Peyer's patch (tissue), 4 donors: Measurements from ENCODE around the gene PRDX2. TPM values are rescaled to one million over a fixed set of nuclear protein-coding genes. Genes with fewer than 3 reads are reported as not detected.

Experiments
- DNase-seq, 3 donors: peaks; one replicate each; pipeline ENCODE4 v3.0.0-alpha.2; 2017 to 2019
- H3K27ac ChIP-seq, 4 donors: fragments of 200-600 bp; sonication (generic); one replicate each; pipeline ENCODE4 v1.5.1; 2016 to 2019
- H3K27me3 ChIP-seq, 2 donors: fragments of 200-600 bp; sonication (generic); one replicate each; pipeline ENCODE4 v1.5.1; 2019
- H3K36me3 ChIP-seq, 3 donors: fragments of 200-600 bp; sonication (generic); one replicate each; pipeline ENCODE4 v1.5.1; 2016 to 2019
- H3K4me1 ChIP-seq, 4 donors: fragments of 200-600 bp; sonication (generic); one replicate each; pipeline ENCODE4 v1.5.1; 2016 to 2019
- H3K4me3 ChIP-seq, 4 donors: fragments of 200-600 bp; sonication (generic); 1 replicate in 3 of 4; 2 replicates in 1 of 4; pipeline ENCODE4 v1.5.1; 2016 to 2019; ENCODE audit warnings: mild to moderate bottlenecking in 1 of 4
- H3K9me3 ChIP-seq, 4 donors: fragments of 200-600 bp; sonication (generic); one replicate each; pipeline ENCODE4 v1.5.1; 2016 to 2019; ENCODE audit warnings: mild to moderate bottlenecking in 1 of 4
- CTCF ChIP-seq, 6 experiments: fragments of 450-650 bp in 4 of 6; fragments of 200-600 bp in 2 of 6; sonication (generic) in 1 of 6; IDR thresholded peaks; one replicate each; pipeline ENCODE4 v1.5.1; 2017 to 2019; ENCODE audit warnings: antibody characterized with exemption in 6 of 6, mild to moderate bottlenecking in 3 of 6, moderate library complexity in 1 of 6
- POLR2A ChIP-seq, 2 donors: fragments of 450-650 bp; IDR thresholded peaks; one replicate each; pipeline ENCODE4 v1.5.1; 2017; ENCODE audit warnings: antibody characterized with exemption in 2 of 2, mild to moderate bottlenecking in 2 of 2, moderate library complexity in 2 of 2
- total RNA-seq, 4 donors: library from RNA; depleted of rRNA; stranded (reverse); fragments of >200 nt; gene quantifications; one replicate each; pipeline ENCODE4 v1.1.0, GENCODE V29; 2016

Gene PRDX2
- total RNA-seq, 4 donors from 2014 or later = 150 to 461 (median 375) TPM

- Histone ChIP-seq H3K36me3 (no peaks in the 10 kb centered on the region), H3K4me3 (no peak overlapping the region), H3K9me3 (peaks cover 0 to 3% (median 0%) of the 10 kb centered on the region in 4 donors), H3K27me3 (peaks cover 0 to 73% of the 10 kb centered on the region in 2 donors), H3K4me1 (peaks cover 0 to 40% (median 17%) of the 10 kb centered on the region in 4 donors), H3K27ac (no peak overlapping the region)
- no peak for DNase-seq
- TF ChIP-seq CTCF (IDR thresholded peaks at IDR 0.05) (no peak), POLR2A (IDR thresholded peaks at IDR 0.05) (no peak)
Observed at GRCh38 chr19:12837225-12837624, 35.6 kb upstream of the PRDX2 start.

GRCh38 chr19:12836529-12836863, 34.9 kb upstream of the PRDX2 start:
- no peak for TF ChIP-seq CTCF (IDR thresholded peaks at IDR 0.05)
- TF ChIP-seq POLR2A (IDR thresholded peaks at IDR 0.05) = no peak
- H3K9me3 ChIP-seq = peaks cover 0 to 3% (median 0%) of the 10 kb centered on the region in 4 donors
- peaks cover 0 to 71% of the 10 kb centered on the region in 2 donors for H3K27me3 ChIP-seq

GRCh38 chr19:12834976-12835757, 33.6 kb upstream of the PRDX2 start:
- Histone ChIP-seq H3K36me3 (no peaks in the 10 kb centered on the region), H3K27me3 (peaks cover 0 to 59% of the 10 kb centered on the region in 2 donors), H3K4me1 (peaks cover 0 to 32% (median 14%) of the 10 kb centered on the region in 4 donors), H3K27ac (no peak overlapping the region), H3K9me3 (peaks cover 0 to 3% (median 0%) of the 10 kb centered on the region in 4 donors), H3K4me3 (no peak overlapping the region)
- TF ChIP-seq POLR2A (IDR thresholded peaks at IDR 0.05) (no peak), CTCF (IDR thresholded peaks at IDR 0.05) (no peak)
- no peak for DNase-seq

More at GRCh38 chr19:12836529-12836863, 34.9 kb upstream of the PRDX2 start:
- DNase-seq = no peak
- Histone ChIP-seq H3K36me3 (no peaks in the 10 kb centered on the region), H3K27ac (no peak overlapping the region), H3K4me1 (peaks cover 0 to 40% (median 17%) of the 10 kb centered on the region in 4 donors), H3K4me3 (no peak overlapping the region)

GRCh38 chr19:12834566-12834943, 33.0 kb upstream of the PRDX2 start, which contains the start of gene RTBDN:
RTBDN (minus strand) TSS chr19:12834579; CDS start chr19:12829979, 4,600 bp downstream.
- no peaks in the 10 kb centered on the region for H3K36me3 ChIP-seq
- H3K9me3 ChIP-seq = peaks cover 0 to 3% (median 0%) of the 10 kb centered on the region in 4 donors
- TF ChIP-seq CTCF (IDR thresholded peaks at IDR 0.05) (no peak), POLR2A (IDR thresholded peaks at IDR 0.05) (no peak)
- H3K27ac ChIP-seq = no peak within 1 kb of the TSS
- peaks cover 0 to 32% (median 14%) of the 10 kb centered on the region in 4 donors for H3K4me1 ChIP-seq
- peaks cover 0 to 57% of the 10 kb centered on the region in 2 donors for H3K27me3 ChIP-seq
- no peak for DNase-seq
- peak within 1 kb of the TSS; percentile 18 to 52 (median 47) for H3K4me3 ChIP-seq

GRCh38 chr19:12833738-12834565, 32.4 kb upstream of the PRDX2 start:
- Histone ChIP-seq H3K27me3 (peaks cover 0 to 54% of the 10 kb centered on the region in 2 donors), H3K36me3 (no peaks in the 10 kb centered on the region), H3K4me1 (peaks cover 0 to 31% (median 13%) of the 10 kb centered on the region in 4 donors), H3K27ac (no peak overlapping the region), H3K4me3 (peak overlapping the region; percentile 18 to 52 (median 47)), H3K9me3 (peaks cover 0 to 3% (median 0%) of the 10 kb centered on the region in 4 donors)
- no peak for TF ChIP-seq POLR2A (IDR thresholded peaks at IDR 0.05)
- no peak for TF ChIP-seq CTCF (IDR thresholded peaks at IDR 0.05)
- DNase-seq = no peak
